Measurements from ENCODE around the gene KLHL26.
"Not testable (repeated sequence)": the region's sequence is repeated elsewhere in the genome, so short reads cannot be mapped to it uniquely, and the experiment has no call there.

Gene KLHL26

DNA sequence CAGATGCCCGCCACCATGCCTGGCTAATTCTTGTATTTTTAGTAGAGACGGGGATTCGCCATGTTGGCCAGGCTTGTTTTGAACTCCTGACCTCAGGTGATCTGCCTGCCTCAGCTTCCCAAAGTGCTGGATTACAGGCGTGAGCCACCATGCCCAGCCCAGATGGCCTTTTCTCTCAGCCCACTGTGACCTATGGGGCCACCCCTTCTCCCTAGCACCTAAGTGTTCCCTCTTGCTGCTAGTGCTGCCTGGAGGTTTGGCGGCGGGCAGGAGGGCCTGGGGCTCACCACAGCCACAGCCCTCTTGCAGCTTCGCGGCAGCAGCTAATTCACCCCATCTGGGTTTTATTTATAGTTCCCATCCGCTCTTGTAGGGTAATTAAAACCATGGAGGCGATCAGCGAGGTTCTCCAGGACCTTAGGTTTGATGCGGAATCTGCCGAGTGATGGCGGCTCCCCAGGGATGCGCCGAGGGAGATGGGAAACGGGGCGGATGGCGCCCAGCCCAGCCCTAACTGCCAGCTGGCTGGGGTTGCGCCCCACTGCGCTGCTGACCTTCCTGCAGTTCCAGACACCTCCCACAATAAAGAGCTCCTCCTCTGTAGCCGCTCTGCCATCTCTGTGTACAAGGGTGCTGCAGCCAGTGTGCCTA is 45.0 kb upstream of the KLHL26 start:
- Histone ChIP-seq H3K9me3 (ENCODE audit: control insufficient read depth, insufficient read depth, low read depth, low read length) (no peaks in the 10 kb centered on the region), H3K4me3 (ENCODE audit: low read depth, low read length) (no peak overlapping the region), H3K36me3 (ENCODE audit: control insufficient read depth in 2 of 2, insufficient read depth in 1 of 2, low read length in 2 of 2) (peaks cover 0 to 6% of the 10 kb centered on the region in 2 experiments; a peak in 1 of 3 replicates), H3K4me1 (ENCODE audit: control insufficient read depth, insufficient read depth, low read length) (no peaks in the 10 kb centered on the region), H3K27ac (ENCODE audit: extremely low read depth, low read depth, low read length) (no peak overlapping the region)
- TF ChIP-seq ZNF521 (tag by site-specific recombination; IDR thresholded peaks at IDR 0.05), result no peak
- TF ChIP-seq, protein P1, sequence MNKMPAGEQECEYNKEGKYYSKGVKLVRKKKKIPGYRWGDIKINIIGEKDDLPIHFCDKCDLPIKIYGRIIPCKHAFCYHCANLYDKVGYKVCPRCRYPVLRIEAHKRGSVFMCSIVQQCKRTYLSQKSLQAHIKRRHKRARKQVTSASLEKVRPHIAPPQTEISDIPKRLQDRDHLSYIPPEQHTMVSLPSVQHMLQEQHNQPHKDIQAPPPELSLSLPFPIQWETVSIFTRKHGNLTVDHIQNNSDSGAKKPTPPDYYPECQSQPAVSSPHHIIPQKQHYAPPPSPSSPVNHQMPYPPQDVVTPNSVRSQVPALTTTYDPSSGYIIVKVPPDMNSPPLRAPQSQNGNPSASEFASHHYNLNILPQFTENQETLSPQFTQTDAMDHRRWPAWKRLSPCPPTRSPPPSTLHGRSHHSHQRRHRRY (tag by site-specific recombination; IDR thresholded peaks at IDR 0.05), result no peak
- TF ChIP-seq ZNF23 (tag by site-specific recombination; IDR thresholded peaks at IDR 0.05; ENCODE audit: borderline replicate concordance), result no peak
- TF ChIP-seq ZNF202 (tag by site-specific recombination; IDR thresholded peaks at IDR 0.05; ENCODE audit: borderline replicate concordance), result no peak
- TF ChIP-seq ZNF341 (tag by site-specific recombination; IDR thresholded peaks at IDR 0.05; ENCODE audit: low read depth), result peak; percentile 38; the same call in 1 of the 2 replicates
- no peak for TF ChIP-seq ZNF302 (tag by site-specific recombination; IDR thresholded peaks at IDR 0.05; ENCODE audit: low read depth)
- no peak for TF ChIP-seq SALL2 (tag by site-specific recombination; IDR thresholded peaks at IDR 0.05; ENCODE audit: borderline replicate concordance)
- no peak for TF ChIP-seq SCRT2 (tag by site-specific recombination; IDR thresholded peaks at IDR 0.05)
- TF ChIP-seq ZNF473 (tag by site-specific recombination; IDR thresholded peaks at IDR 0.05), result no peak
- TF ChIP-seq, protein P2, sequence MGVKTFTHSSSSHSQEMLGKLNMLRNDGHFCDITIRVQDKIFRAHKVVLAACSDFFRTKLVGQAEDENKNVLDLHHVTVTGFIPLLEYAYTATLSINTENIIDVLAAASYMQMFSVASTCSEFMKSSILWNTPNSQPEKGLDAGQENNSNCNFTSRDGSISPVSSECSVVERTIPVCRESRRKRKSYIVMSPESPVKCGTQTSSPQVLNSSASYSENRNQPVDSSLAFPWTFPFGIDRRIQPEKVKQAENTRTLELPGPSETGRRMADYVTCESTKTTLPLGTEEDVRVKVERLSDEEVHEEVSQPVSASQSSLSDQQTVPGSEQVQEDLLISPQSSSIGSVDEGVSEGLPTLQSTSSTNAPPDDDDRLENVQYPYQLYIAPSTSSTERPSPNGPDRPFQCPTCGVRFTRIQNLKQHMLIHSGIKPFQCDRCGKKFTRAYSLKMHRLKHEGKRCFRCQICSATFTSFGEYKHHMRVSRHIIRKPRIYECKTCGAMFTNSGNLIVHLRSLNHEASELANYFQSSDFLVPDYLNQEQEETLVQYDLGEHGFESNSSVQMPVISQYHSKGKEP (tag by site-specific recombination; IDR thresholded peaks at IDR 0.05), result 0 out of 2 replicates have a peak, but pooled peaks have one; percentile 6
- POLR2A ChIA-PET, result interaction anchor here (2.9 kb wide), 1 partner anchor 20 kb away, joined by 11 read pairs; the partner anchor contains the start of gene UBA52
- CTCF ChIA-PET, result interaction anchor here (1.0 to 3.1 kb wide), 4 partner anchors 71 to 395 kb away, joined by 3 to 19 read pairs (median 3); no protein-coding TSS in a partner anchor

DNA sequence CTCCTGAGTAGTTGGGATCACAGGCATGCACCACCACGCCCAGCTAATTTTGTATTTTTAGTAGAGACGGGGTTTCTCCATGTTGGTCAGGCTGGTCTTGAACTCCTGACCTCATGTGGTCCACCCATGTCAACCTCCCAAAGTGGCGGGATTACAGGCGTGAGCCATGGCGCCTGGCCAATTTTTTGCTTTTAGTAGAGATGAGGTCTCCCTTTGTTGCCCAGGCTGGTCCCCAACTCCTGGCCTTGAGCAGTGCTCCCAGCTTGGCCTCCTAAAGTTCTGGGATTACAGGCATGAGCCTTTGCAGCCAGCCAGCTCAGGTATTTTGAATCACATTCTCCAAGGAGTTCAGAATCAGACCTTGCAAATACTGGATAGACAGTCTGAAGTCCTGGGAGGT is 44.1 kb upstream of the KLHL26 start:
- not testable (repeated sequence) for H3K4me3 ChIP-seq (ENCODE audit: low read depth, low read length); H3K27ac ChIP-seq (ENCODE audit: extremely low read depth, low read depth, low read length); H3K9me3 ChIP-seq (ENCODE audit: control insufficient read depth, insufficient read depth, low read depth, low read length); H3K36me3 ChIP-seq (ENCODE audit: control insufficient read depth in 2 of 2, insufficient read depth in 1 of 2, low read length in 2 of 2); H3K4me1 ChIP-seq (ENCODE audit: control insufficient read depth, insufficient read depth, low read length)
- ChIA-PET CTCF (interaction anchor here (0.7 to 3.1 kb wide), 7 partner anchors 38 to 255 kb away, joined by 3 to 19 read pairs (median 5); no protein-coding TSS in a partner anchor), POLR2A (interaction anchor here (0.6 to 2.9 kb wide), 5 partner anchors 15 to 69 kb away, joined by 3 to 11 read pairs (median 3); partner anchors contain the start of gene UBA52)

DNA sequence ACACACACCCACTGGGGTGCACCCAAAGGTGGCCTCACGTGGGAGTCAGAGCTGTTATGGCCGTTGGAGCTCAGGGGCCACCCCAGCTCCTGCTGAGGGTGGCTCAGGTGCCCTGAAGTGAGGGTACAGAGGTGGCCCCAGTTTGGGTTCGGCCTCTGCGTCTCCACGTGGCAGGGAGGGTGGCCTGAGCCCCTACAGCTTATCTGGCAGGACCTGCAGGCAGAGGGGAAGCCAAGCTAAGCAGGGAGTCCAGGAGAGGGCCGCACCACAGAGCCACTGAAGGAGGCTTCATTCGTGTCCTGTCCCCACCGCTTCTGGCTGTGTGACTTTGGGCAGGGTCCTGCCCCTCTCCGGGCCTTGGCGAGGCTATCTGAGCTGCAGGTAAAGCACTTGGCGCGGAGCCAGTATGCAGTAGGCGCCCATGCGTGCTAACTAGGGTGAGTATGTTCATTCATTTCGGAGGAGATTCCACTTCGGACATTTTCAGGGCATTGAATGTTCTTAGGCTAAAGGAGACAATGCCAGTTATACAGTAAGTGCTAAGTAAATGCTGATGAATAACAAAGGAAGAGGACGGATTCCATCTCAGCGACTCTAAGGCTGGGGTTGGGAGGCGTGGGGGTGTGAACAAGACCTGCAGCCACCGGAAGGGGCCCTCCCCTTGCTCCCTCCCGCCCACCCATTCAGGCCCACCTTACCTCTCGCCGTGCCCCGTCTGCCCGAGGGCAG is 43.3 kb upstream of the KLHL26 start:
- TF ChIP-seq, protein P3, sequence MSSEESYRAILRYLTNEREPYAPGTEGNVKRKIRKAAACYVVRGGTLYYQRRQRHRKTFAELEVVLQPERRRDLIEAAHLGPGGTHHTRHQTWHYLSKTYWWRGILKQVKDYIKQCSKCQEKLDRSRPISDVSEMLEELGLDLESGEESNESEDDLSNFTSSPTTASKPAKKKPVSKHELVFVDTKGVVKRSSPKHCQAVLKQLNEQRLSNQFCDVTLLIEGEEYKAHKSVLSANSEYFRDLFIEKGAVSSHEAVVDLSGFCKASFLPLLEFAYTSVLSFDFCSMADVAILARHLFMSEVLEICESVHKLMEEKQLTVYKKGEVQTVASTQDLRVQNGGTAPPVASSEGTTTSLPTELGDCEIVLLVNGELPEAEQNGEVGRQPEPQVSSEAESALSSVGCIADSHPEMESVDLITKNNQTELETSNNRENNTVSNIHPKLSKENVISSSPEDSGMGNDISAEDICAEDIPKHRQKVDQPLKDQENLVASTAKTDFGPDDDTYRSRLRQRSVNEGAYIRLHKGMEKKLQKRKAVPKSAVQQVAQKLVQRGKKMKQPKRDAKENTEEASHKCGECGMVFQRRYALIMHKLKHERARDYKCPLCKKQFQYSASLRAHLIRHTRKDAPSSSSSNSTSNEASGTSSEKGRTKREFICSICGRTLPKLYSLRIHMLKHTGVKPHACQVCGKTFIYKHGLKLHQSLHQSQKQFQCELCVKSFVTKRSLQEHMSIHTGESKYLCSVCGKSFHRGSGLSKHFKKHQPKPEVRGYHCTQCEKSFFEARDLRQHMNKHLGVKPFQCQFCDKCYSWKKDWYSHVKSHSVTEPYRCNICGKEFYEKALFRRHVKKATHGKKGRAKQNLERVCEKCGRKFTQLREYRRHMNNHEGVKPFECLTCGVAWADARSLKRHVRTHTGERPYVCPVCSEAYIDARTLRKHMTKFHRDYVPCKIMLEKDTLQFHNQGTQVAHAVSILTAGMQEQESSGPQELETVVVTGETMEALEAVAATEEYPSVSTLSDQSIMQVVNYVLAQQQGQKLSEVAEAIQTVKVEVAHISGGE (tag by site-specific recombination; conservative IDR thresholded peaks at IDR 0.05; ENCODE audit: low read depth), result no peak
- TF ChIP-seq ZNF239 (tag by site-specific recombination; IDR thresholded peaks at IDR 0.05) (no peak), ZNF792 (tag by site-specific recombination; IDR thresholded peaks at IDR 0.05) (peak; percentile 96), GLIS2 (tag by site-specific recombination; IDR thresholded peaks at IDR 0.05) (peak; percentile 11; the same call in 1 of the 2 replicates), ZIC2 (tag by site-specific recombination; IDR thresholded peaks at IDR 0.05) (peak; percentile 58), ZNF423 (tag by site-specific recombination; IDR thresholded peaks at IDR 0.05) (peak; percentile 77; the same call in 1 of the 2 replicates)
- TF ChIP-seq, protein P2 (tag by site-specific recombination; IDR thresholded peaks at IDR 0.05), result peak; percentile 57; the same call in 1 of the 2 replicates
- Histone ChIP-seq H3K36me3 (ENCODE audit: control insufficient read depth in 2 of 2, insufficient read depth in 1 of 2, low read length in 2 of 2) (peaks cover 0 to 6% of the 10 kb centered on the region in 2 experiments; a peak in 1 of 3 replicates), H3K9me3 (ENCODE audit: control insufficient read depth, insufficient read depth, low read depth, low read length) (no peaks in the 10 kb centered on the region), H3K4me3 (ENCODE audit: low read depth, low read length) (peak overlapping the region; percentile 41), H3K27ac (ENCODE audit: extremely low read depth, low read depth, low read length) (no peak overlapping the region), H3K4me1 (ENCODE audit: control insufficient read depth, insufficient read depth, low read length) (no peaks in the 10 kb centered on the region)
- ChIA-PET CTCF (interaction anchor here (0.6 to 3.1 kb wide), 14 partner anchors 8 to 254 kb away, joined by 3 to 19 read pairs (median 4); partner anchors contain the start of gene CRTC1), POLR2A (interaction anchor here (0.6 to 2.9 kb wide), 8 partner anchors 14 to 174 kb away, joined by 3 to 11 read pairs (median 3); partner anchors contain the start of genes SSBP4 and UBA52)

All from HEK293 (cell line).